Right lobe of liver (tissue), 4 donors: ENCODE measurements around the gene FCER1A.

Experiments
- POLR2A ChIP-seq: fragments of 450-650 bp; IDR thresholded peaks from one replicate; pipeline ENCODE4 v1.6.1; 2017; ENCODE audit warnings: antibody characterized with exemption, mild to moderate bottlenecking
- TF ChIP-seq, protein P1 (sequence below), 4 donors: fragments of 200-600 bp in 3 of 4; fragments of 450-650 bp in 1 of 4; IDR thresholded peaks; one replicate each; pipeline versions ENCODE4 v1.5.1 to v1.8.0; 2016 to 2022; ENCODE audit warnings: antibody characterized with exemption in 4 of 4, mild to moderate bottlenecking in 2 of 4
- donor health status: DM: no; HTN: no; CAD: no.
- donor health status: DM: no; HTN: no; CAD: no.
- donor health status: DM: no; HTN: yes; CAD: no.

- TF ChIP-seq, protein P1, sequence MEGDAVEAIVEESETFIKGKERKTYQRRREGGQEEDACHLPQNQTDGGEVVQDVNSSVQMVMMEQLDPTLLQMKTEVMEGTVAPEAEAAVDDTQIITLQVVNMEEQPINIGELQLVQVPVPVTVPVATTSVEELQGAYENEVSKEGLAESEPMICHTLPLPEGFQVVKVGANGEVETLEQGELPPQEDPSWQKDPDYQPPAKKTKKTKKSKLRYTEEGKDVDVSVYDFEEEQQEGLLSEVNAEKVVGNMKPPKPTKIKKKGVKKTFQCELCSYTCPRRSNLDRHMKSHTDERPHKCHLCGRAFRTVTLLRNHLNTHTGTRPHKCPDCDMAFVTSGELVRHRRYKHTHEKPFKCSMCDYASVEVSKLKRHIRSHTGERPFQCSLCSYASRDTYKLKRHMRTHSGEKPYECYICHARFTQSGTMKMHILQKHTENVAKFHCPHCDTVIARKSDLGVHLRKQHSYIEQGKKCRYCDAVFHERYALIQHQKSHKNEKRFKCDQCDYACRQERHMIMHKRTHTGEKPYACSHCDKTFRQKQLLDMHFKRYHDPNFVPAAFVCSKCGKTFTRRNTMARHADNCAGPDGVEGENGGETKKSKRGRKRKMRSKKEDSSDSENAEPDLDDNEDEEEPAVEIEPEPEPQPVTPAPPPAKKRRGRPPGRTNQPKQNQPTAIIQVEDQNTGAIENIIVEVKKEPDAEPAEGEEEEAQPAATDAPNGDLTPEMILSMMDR (IDR thresholded peaks at IDR 0.05): no peak
- TF ChIP-seq POLR2A: no peak
Observed at GRCh38 chr1:159266832-159267231, 35.3 kb upstream of the FCER1A start.
